Breast epithelium (tissue), 4 donors: ENCODE results near the gene PPFIA4. TPM values are rescaled to one million over a fixed set of nuclear protein-coding genes. Genes with fewer than 3 reads are reported as not detected.
A peak's percentile ranks its signal among the peaks of the same experiment; 100 is the strongest.

Experiments used
- DNase-seq, 2 donors: peaks; one replicate each; pipeline ENCODE4 v3.0.0-alpha.2; 2019; ENCODE audit warnings: low spot score in 2 of 2
- H3K27ac ChIP-seq, 2 donors: fragments of 200-600 bp; sonication (generic) in 1 of 2; one replicate each; pipeline ENCODE4 v1.5.1; 2016 to 2019; ENCODE audit warnings: mild to moderate bottlenecking in 1 of 2
- H3K27me3 ChIP-seq, 2 donors: fragments of 200-600 bp; sonication (generic) in 1 of 2; one replicate each; pipeline versions ENCODE4 v1.5.1 to v1.6.0; 2017 to 2019; ENCODE audit warnings: control low read depth in 1 of 2, mild to moderate bottlenecking in 1 of 2
- H3K36me3 ChIP-seq: fragments of 200-600 bp; one replicate; pipeline ENCODE4 v1.5.1; 2019
- H3K4me1 ChIP-seq, 2 donors: fragments of 200-600 bp; sonication (generic); one replicate each; pipeline ENCODE4 v1.5.1; 2016 to 2019; ENCODE audit warnings: control low read depth in 1 of 2
- H3K4me3 ChIP-seq, 3 donors: fragments of 200-600 bp; sonication (generic); 1 replicate in 2 of 3; 2 replicates in 1 of 3; pipeline ENCODE4 v1.5.1; 2016 to 2019; ENCODE audit warnings: mild to moderate bottlenecking in 3 of 3, moderate library complexity in 2 of 3
- H3K9me3 ChIP-seq, 2 donors: fragments of 200-600 bp; sonication (generic) in 1 of 2; one replicate each; pipeline ENCODE4 v1.5.1; 2016 to 2019; ENCODE audit warnings: control low read depth in 1 of 2
- CTCF ChIP-seq, 3 donors: fragments of 450-650 bp; IDR thresholded peaks; one replicate each; pipeline ENCODE4 v1.5.1; 2016 to 2017; ENCODE audit warnings: antibody characterized with exemption in 3 of 3, mild to moderate bottlenecking in 3 of 3, moderate library complexity in 3 of 3
- POLR2A ChIP-seq: fragments of 450-650 bp; IDR thresholded peaks from one replicate; pipeline ENCODE4 v1.6.1; 2016; ENCODE audit warnings: antibody characterized with exemption, mild to moderate bottlenecking, moderate library complexity
- POLR2AphosphoS5 ChIP-seq, 3 donors: sonication (generic); formaldehyde crosslinking; IDR thresholded peaks; one replicate each; pipeline ENCODE4 v1.6.1; 2017; ENCODE audit warnings: antibody characterized with exemption in 3 of 3
- intact Hi-C: fragments of 100-400 bp; cut with DNase I; formaldehyde crosslinking; loops from one replicate; pipeline ENCODE4 v1.15.1; 2023; ENCODE audit warnings: low total_unique reads
- total RNA-seq, 3 donors: library from RNA; depleted of rRNA; stranded (reverse); fragments of >200 nt; gene quantifications; one replicate each; pipeline ENCODE4 v1.1.0, GENCODE V29; 2016

PPFIA4 gene
- total RNA-seq, 3 donors from 2014 or later, result 0.80 to 5.6 (median 2.9) TPM

GRCh38 chr1:203116091-203116820, 90.0 kb downstream of the PPFIA4 start:
- Histone ChIP-seq H3K36me3 (no peaks in the 10 kb centered on the region), H3K9me3 (no peaks in the 10 kb centered on the region), H3K4me1 (no peaks in the 10 kb centered on the region), H3K27ac (no peak overlapping the region), H3K27me3 (peaks cover 0 to 20% of the 10 kb centered on the region in 2 donors), H3K4me3 (no peak overlapping the region)
- TF ChIP-seq POLR2A (no peak), CTCF (IDR thresholded peaks at IDR 0.05) (no peak), POLR2AphosphoS5 (IDR thresholded peaks at IDR 0.05) (no peak)
- no peak for DNase-seq
- intact Hi-C loops, result no loop called here

- Histone ChIP-seq H3K27me3 (peaks cover 0 to 20% of the 10 kb centered on the region in 2 donors), H3K36me3 (no peaks in the 10 kb centered on the region), H3K9me3 (no peaks in the 10 kb centered on the region), H3K27ac (no peak overlapping the region), H3K4me3 (no peak overlapping the region), H3K4me1 (no peaks in the 10 kb centered on the region)
- intact Hi-C loops, result no loop called here
- TF ChIP-seq CTCF (IDR thresholded peaks at IDR 0.05) (peak; percentile 69 to 86 (median 69)), POLR2A (no peak)
- DNase-seq, result peak in 1 of 2 donors; percentile 60
These were observed 91.6 kb downstream of the PPFIA4 start for GRCh38 chr1:203117611-203118575.

GRCh38 chr1:203120325-203121153, 94.2 kb downstream of the PPFIA4 start:
- intact Hi-C loops, result no loop called here
- no peaks in the 10 kb centered on the region for H3K9me3 ChIP-seq
- H3K27ac ChIP-seq, result no peak overlapping the region
- H3K4me1 ChIP-seq, result no peaks in the 10 kb centered on the region
- no peak overlapping the region for H3K4me3 ChIP-seq
- no peak for DNase-seq
- no peaks in the 10 kb centered on the region for H3K36me3 ChIP-seq
- H3K27me3 ChIP-seq, result peaks cover 0 to 20% of the 10 kb centered on the region in 2 donors
- TF ChIP-seq POLR2AphosphoS5 (IDR thresholded peaks at IDR 0.05) (no peak), CTCF (IDR thresholded peaks at IDR 0.05) (no peak), POLR2A (no peak)

GRCh38 chr1:203121186-203122015, 95.1 kb downstream of the PPFIA4 start:
- intact Hi-C loops, result no loop called here
- no peak for DNase-seq

More at GRCh38 chr1:203121186-203122015, 95.1 kb downstream of the PPFIA4 start:
- Histone ChIP-seq H3K9me3 (no peaks in the 10 kb centered on the region), H3K4me3 (no peak overlapping the region), H3K27ac (no peak overlapping the region), H3K4me1 (no peaks in the 10 kb centered on the region), H3K27me3 (peaks cover 0 to 20% of the 10 kb centered on the region in 2 donors), H3K36me3 (no peaks in the 10 kb centered on the region)
- TF ChIP-seq POLR2A, result no peak
- no peak for TF ChIP-seq POLR2AphosphoS5 (IDR thresholded peaks at IDR 0.05)
- no peak for TF ChIP-seq CTCF (IDR thresholded peaks at IDR 0.05)
